Measurements from ENCODE around the gene THOC2. TPM values are rescaled to one million over a fixed set of nuclear protein-coding genes. Genes with fewer than 3 reads are reported as not detected.
A peak's percentile ranks its signal among the peaks of the same experiment; 100 is the strongest.
"Not testable (repeated sequence)": the region's sequence is repeated elsewhere in the genome, so short reads cannot be mapped to it uniquely, and the experiment has no call there.

THOC2 gene
- total and polyA plus RNA-seq, 2 donors: 33.6 to 213 TPM

DNA sequence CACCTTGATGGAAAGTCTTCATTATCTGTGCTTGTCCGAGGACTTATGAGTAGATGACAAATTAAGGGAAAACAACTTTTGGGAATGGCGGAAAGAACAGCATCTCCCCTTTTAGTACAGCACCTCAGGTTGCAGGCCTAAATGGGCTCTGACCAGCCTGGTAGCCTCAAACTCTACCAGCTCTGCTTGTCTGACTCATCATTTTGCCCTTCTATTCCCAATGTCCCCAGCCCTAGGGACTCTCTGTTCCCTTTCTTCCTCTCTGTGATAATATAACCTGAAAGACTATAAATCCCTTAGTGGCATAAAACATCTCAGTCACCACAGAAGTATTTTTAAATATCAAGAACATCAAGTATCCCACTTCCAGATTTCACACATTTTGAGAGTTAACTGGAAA is 121.9 kb downstream of the THOC2 start:
- Histone ChIP-seq H3K4me1 (ENCODE audit: insufficient read depth) (no peaks in the 10 kb centered on the region), H3K4me3 (ENCODE audit: low read depth, low read length) (no peak overlapping the region), H3K36me3 (ENCODE audit: insufficient read depth) (no peaks in the 10 kb centered on the region), H3K27ac (ENCODE audit: low read depth) (no peak overlapping the region)
- 93% methylated on average over 2 of the region's 2 CpGs for WGBS
- no peak for DNase-seq (ENCODE audit: extremely low spot score)

DNA sequence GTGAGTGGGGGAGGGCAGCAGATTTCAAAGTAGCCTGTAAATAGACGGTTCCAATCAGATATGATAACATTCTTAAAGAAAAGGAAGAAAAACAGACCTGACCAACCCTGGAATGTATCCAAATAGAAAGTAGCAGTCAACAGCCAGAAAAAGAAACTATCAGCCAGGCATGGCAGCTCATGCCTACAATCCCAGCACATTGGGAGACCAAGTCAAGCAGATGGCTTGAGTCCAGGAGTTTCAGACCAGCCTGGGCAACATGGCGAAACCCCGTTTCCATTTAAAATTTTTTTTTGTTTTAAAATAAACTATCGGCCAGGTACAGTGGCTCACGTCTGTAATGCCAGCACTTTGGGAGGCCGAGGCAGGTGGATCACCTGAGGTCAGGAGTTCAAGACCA is 125.0 kb downstream of the THOC2 start:
- Histone ChIP-seq H3K4me3 (ENCODE audit: low read depth, low read length) (no peak overlapping the region), H3K36me3 (ENCODE audit: insufficient read depth) (no peaks in the 10 kb centered on the region), H3K27ac (ENCODE audit: low read depth) (no peak overlapping the region), H3K4me1 (ENCODE audit: insufficient read depth) (no peaks in the 10 kb centered on the region)
- 91% methylated on average over 6 of the region's 6 CpGs for WGBS
- DNase-seq (ENCODE audit: extremely low spot score): no peak

DNA sequence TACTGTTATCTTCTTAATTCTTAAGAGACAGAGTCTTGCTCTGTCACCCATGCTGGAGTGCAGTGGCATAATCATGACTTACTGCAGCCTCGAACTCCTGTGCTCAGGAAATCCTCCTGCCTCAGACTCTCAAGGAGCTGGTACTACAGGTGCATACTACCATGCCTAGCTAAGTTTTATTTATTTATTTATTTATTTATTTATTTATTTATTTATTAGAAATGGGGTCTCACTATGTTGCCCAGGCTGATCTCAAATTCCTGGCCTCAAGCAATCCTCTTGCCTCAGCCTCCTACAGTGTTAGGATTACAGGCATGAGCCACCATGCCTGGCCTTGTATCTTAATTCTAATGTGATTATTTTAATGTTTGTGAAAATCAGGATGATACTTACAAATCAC is 125.6 kb downstream of the THOC2 start:
- no peaks in the 10 kb centered on the region for H3K36me3 ChIP-seq (ENCODE audit: insufficient read depth)
- no peak for DNase-seq (ENCODE audit: extremely low spot score)
- 96% methylated on average over 1 of the region's 1 CpG for WGBS
- no peak overlapping the region for H3K27ac ChIP-seq (ENCODE audit: low read depth)
- no peaks in the 10 kb centered on the region for H3K4me1 ChIP-seq (ENCODE audit: insufficient read depth)
- H3K4me3 ChIP-seq (ENCODE audit: low read depth, low read length): no peak overlapping the region

DNA sequence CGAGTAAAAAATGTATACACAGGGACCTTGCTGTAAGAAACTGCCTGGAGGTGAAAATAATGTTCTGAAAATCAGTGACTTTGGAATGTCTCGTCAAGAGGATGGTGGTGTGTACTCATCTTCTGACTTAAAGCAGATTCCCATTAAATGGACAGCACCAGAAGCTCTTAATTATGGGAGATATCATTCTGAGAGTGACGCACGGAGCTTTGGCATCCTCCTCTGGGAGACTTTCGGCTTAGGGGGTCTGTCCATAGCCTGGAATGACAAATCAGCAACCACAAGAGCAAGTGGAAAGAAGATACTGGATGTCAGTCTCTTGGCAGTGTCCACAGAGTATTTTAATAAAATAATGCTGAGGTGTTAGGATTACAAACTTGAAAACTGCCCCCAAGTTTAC is 129.4 kb downstream of the THOC2 start:
- DNase-seq (ENCODE audit: extremely low spot score): no peak
- Histone ChIP-seq H3K27ac (ENCODE audit: low read depth) (no peak overlapping the region), H3K4me1 (ENCODE audit: insufficient read depth) (no peaks in the 10 kb centered on the region), H3K4me3 (ENCODE audit: low read depth, low read length) (no peak overlapping the region), H3K36me3 (ENCODE audit: insufficient read depth) (no peaks in the 10 kb centered on the region)
- 82% methylated on average over 5 of the region's 5 CpGs for WGBS

DNA sequence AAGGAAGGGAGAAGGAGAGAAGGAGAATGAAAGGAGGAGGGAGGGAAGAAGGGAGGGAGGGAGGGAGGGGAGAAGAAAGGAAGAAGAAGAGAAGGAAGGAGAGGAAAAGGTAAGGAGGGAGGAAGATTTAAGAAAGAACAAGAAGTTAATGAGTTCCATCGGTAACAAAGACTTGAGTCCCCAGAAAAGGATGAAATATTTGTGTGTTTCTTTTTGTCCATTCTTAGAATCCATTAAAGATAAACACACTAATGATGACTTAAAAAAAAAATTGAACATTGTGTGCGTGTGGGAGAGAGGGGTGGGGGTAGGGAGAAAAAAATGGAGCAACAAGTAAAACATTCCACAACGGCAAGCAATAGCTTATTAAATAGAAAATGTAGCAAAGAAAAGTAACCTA is 131.4 kb downstream of the THOC2 start:
- Histone ChIP-seq H3K27ac (ENCODE audit: low read depth) (no peak overlapping the region), H3K36me3 (ENCODE audit: insufficient read depth) (no peaks in the 10 kb centered on the region), H3K4me1 (ENCODE audit: insufficient read depth) (no peaks in the 10 kb centered on the region), H3K4me3 (ENCODE audit: low read depth, low read length) (no peak overlapping the region)
- DNase-seq (ENCODE audit: extremely low spot score): no peak
- 93% methylated on average over 3 of the region's 3 CpGs for WGBS

DNA sequence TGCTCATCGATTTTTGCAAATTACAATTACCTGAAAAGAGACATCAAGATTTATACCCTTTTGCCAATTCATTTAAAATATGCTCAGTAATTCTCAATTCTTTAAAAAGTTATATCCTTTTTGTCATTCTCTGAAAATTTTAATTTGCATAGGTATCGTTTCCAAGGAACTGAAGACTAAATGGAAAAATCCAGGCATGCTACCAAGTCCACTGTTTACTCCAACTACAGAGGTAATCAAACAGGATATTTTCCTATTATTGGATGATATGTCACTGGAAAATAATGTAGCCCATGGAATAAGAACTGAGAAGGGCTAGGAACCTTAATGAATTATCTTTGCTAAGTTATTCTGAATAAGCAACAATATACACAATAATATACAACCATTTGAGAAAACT is 132.7 kb downstream of the THOC2 start:
- Histone ChIP-seq H3K27ac (ENCODE audit: low read depth) (no peak overlapping the region), H3K4me3 (ENCODE audit: low read depth, low read length) (no peak overlapping the region), H3K4me1 (ENCODE audit: insufficient read depth) (no peaks in the 10 kb centered on the region), H3K36me3 (ENCODE audit: insufficient read depth) (no peaks in the 10 kb centered on the region)
- DNase-seq (ENCODE audit: extremely low spot score): no peak
- 89% methylated on average over 2 of the region's 2 CpGs for WGBS

DNA sequence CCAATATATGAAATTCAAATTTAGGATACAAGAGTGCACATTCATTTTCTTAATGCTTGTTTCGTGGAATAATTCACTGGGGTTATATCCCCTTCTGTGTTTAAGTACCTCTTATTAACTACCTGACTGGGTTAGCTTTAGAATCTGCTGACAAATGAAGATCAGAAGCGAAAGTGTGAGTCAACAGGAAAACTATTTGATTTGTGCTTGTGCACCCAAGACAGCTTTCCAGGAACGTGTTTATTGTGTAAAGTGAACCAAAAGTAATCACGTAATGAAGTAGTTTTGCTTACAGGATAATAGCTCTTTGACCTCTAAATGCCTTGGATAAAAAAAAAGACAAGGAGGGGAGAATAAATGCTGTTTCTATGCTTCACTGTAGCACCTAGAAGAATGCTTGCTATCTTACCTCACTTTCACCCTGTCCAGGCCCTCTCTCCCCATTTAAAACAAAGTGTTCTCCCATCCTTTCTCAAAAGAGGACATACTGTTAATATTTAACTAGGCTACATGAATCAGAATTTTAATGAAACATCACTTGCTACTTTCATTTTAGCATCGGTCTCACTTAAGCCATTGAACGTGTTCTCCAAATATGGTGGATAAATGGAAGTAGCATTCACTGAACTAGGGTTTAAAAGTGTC is 141.9 kb downstream of the THOC2 start:
- DNase-seq (ENCODE audit: extremely low spot score): no peak
- Histone ChIP-seq H3K36me3 (ENCODE audit: insufficient read depth) (no peaks in the 10 kb centered on the region), H3K27ac (ENCODE audit: low read depth) (no peak overlapping the region), H3K4me1 (ENCODE audit: insufficient read depth) (no peaks in the 10 kb centered on the region), H3K4me3 (ENCODE audit: low read depth, low read length) (no peak overlapping the region)
- WGBS: 64% methylated on average over 6 of the region's 6 CpGs

DNA sequence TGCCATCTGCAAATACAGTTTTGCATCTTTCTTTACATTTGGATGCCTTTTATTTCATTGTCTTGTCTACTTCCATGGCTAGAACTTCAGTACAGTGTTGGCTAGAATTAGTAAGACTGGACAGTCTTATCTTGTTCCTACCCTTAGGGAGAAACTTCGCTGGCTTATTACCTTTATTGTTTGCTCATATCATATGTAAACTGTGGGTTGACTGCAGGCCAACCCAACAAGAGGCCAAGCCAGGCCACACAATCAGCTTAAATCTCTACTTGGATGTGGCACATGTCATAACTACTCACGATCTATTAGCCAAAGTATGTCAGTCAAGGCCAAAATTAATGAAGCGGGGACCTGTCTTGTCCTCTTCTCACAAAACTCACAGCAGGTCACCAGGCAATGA is 144.1 kb downstream of the THOC2 start:
- 81% methylated on average over 3 of the region's 3 CpGs for WGBS
- no peak overlapping the region for H3K27ac ChIP-seq (ENCODE audit: low read depth)
- H3K36me3 ChIP-seq (ENCODE audit: insufficient read depth): no peaks in the 10 kb centered on the region
- no peak overlapping the region for H3K4me3 ChIP-seq (ENCODE audit: low read depth, low read length)
- DNase-seq (ENCODE audit: extremely low spot score): no peak
- no peaks in the 10 kb centered on the region for H3K4me1 ChIP-seq (ENCODE audit: insufficient read depth)

DNA sequence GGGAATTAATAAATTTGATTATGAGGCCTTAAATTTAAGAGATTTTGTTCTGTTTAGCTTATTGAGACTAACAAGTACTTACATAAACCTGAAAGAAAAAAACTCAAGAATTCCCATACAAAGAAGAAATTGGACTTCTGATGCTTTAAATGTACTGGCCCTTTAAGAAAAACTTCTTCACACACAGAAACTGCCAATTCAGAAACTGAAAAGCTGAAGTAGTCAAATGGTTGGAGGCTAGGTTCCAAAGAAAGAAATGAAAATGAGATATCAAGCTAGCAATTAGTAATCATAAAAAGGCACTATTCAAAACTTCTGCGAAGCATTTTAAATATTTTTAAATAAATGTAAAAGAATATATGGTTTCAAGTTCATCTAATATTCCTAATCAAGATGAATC is 151.3 kb downstream of the THOC2 start:
- 56% methylated on average over 1 of the region's 1 CpG for WGBS
- no peak overlapping the region for H3K27ac ChIP-seq (ENCODE audit: low read depth)

DNA sequence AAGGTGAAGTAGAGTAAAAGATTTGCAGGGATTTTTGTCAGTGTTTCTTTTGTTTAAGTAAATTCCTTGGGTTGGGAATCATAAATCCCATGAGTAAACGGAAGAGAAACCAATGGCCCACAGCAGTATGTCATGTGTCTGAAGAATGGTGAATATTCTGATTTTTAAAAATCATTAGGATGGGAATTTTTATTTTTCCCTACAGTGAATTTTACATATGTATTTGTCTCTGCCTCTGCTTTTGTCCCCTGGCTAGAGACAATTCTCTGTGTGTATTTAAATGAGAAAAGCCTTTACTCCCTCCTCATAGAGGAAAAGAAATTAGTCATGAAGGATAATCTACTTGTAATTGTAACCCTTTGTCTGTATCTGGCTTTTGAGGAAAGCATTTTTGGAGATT is 152.1 kb downstream of the THOC2 start:
- no peak overlapping the region for H3K27ac ChIP-seq (ENCODE audit: low read depth)
- no peak overlapping the region for H3K4me3 ChIP-seq (ENCODE audit: low read depth, low read length)
- no peaks in the 10 kb centered on the region for H3K4me1 ChIP-seq (ENCODE audit: insufficient read depth)
- no peaks in the 10 kb centered on the region for H3K36me3 ChIP-seq (ENCODE audit: insufficient read depth)
- DNase-seq (ENCODE audit: extremely low spot score): no peak
- 57% methylated on average over 1 of the region's 1 CpG for WGBS

More for the DNA sequence above, 151.3 kb downstream of the THOC2 start:
- no peak overlapping the region for H3K4me3 ChIP-seq (ENCODE audit: low read depth, low read length)
- no peaks in the 10 kb centered on the region for H3K36me3 ChIP-seq (ENCODE audit: insufficient read depth)
- no peaks in the 10 kb centered on the region for H3K4me1 ChIP-seq (ENCODE audit: insufficient read depth)
- no peak for DNase-seq (ENCODE audit: extremely low spot score)

DNA sequence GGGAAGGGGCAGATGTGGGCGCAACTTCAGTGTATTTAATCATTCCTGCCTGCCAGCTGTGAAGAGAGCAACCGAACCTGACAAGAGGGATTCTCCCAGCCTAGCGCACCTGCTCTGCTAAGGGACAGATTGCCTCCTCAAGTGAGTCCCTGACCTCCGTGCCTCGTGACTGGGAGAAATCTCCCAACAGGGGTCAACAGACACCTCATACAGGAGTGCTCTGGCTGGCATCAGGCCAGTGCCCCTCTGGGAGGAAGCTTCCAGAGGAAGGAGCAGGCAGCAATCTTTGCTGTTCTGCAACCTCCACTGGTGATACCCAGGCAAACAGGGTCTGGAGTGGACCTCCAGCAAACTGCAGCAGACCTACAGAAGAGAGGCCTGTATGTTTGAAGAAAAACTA is 158.8 kb downstream of the THOC2 start:
- 88% methylated on average over 5 of the region's 5 CpGs for WGBS
- not testable (repeated sequence) for H3K4me1 ChIP-seq (ENCODE audit: insufficient read depth); H3K27ac ChIP-seq (ENCODE audit: low read depth); H3K4me3 ChIP-seq (ENCODE audit: low read depth, low read length); H3K36me3 ChIP-seq (ENCODE audit: insufficient read depth); DNase-seq (ENCODE audit: extremely low spot score)

DNA sequence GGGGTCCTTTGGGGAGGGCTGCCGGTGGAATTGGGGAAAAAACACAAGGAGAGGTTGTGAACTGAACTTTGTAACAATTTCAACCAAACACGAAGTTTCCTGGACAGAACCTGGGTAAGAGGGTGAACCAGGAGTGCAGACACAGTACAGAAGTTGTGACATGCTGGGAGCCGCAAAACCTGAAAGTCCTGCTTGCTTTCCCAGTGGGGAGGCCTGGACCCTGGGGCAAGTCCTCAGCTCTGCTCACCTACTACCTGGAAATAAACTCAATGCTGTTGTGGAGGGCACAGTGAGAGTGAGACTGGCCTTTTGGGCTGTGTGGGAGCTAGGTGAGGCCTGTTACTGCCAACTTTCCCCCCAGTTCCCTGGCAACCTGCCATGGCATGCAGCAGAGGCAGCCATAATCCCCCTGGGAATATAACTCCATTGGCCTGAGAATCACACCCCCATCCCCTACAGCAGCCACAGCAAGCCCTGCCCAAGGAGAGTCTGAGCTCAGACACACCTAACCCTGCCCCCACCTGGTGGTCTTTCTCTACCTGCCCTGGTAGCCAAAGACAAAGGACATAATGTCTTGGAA is 162.8 kb downstream of the THOC2 start:
- no peak overlapping the region for H3K27ac ChIP-seq (ENCODE audit: low read depth)
- no peak overlapping the region for H3K4me3 ChIP-seq (ENCODE audit: low read depth, low read length)
- peak; percentile 8 for DNase-seq (ENCODE audit: extremely low spot score)
- H3K36me3 ChIP-seq (ENCODE audit: insufficient read depth): no peaks in the 10 kb centered on the region
- H3K4me1 ChIP-seq (ENCODE audit: insufficient read depth): no peaks in the 10 kb centered on the region
- WGBS: 83% methylated on average over 3 of the region's 3 CpGs

DNA sequence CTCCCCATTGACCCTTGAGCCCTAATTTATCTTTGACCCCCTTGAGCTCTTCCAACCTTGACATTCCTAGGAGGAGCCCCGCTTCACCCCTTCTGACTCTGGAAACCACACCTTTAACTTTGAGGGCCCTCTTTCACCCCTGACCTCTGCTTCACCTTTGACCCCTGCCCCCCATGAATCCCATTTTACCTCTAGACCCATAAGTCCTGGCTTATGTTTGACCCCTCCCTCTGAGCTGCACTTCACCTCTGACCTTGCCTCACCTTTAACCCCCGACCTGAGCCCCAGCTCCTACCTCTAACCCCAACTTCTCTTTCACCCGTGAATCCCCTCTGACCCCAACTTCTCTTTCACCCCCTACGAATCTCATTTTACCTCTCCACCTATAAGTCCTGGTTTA is 169.7 kb downstream of the THOC2 start:
- 95% methylated on average over 4 of the region's 4 CpGs for WGBS
- Histone ChIP-seq H3K36me3 (ENCODE audit: insufficient read depth) (no peaks in the 10 kb centered on the region), H3K27ac (ENCODE audit: low read depth) (no peak overlapping the region), H3K4me3 (ENCODE audit: low read depth, low read length) (no peak overlapping the region), H3K4me1 (ENCODE audit: insufficient read depth) (no peaks in the 10 kb centered on the region)
- DNase-seq (ENCODE audit: extremely low spot score): no peak

DNA sequence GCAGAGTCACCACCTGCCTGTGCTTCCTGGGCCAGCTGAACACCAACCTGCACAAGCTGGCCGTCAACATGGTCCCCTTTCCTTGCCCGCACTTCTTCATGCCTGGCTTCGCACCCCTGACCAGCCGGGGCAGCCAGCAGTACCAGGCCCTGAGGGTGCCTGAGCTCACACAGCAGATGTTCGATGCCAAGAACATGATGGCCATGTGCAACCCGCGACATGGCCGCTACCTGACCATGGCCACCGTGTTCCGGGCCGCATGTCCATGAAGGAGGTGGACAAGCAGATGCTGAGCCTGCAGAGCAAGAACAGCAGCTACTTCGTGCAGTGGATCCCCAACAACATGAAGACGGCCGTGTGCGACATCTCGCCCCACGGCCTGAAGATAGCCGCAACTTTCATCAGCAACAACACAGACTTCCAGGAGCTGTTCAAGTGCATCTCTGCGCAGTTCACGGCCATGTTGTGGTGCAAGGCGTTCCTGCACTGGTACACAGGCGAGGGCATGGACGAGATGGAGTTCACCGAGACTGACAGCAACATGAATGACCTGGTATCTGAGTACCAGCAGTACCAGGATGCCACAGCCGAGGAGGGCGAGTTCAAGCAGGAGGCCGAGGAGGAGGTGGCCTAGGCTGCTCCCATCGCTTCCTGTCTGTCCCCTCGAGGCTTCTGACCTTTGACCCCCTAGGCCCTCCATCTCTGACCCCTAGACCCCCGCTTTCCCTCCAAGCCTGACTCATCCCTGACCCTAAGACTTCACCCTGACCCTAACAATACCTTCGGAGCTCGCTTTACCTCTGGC is 170.3 kb downstream of the THOC2 start:
- no peak overlapping the region for H3K27ac ChIP-seq (ENCODE audit: low read depth)
- 96% methylated on average over 32 of the region's 32 CpGs for WGBS
- H3K4me3 ChIP-seq (ENCODE audit: low read depth, low read length): no peak overlapping the region
- no peaks in the 10 kb centered on the region for H3K4me1 ChIP-seq (ENCODE audit: insufficient read depth)
- no peaks in the 10 kb centered on the region for H3K36me3 ChIP-seq (ENCODE audit: insufficient read depth)
- DNase-seq (ENCODE audit: extremely low spot score): no peak

Data from urinary bladder (tissue), 4 donors.